GM19467 (cell line): ENCODE results near the gene RAD23B.
"Not testable (repeated sequence)": the region's sequence is repeated elsewhere in the genome, so short reads cannot be mapped to it uniquely, and the experiment has no call there.

ENCODE experiments used
- ATAC-seq: cut with Tn5 transposase; IDR thresholded peaks from one replicate; pipeline ENCODE4 v1.9.1; 2021; ENCODE audit warnings: mild to moderate bottlenecking, moderate library complexity; ENCODE audit not compliant: unreplicated experiment

RAD23B gene

DNA sequence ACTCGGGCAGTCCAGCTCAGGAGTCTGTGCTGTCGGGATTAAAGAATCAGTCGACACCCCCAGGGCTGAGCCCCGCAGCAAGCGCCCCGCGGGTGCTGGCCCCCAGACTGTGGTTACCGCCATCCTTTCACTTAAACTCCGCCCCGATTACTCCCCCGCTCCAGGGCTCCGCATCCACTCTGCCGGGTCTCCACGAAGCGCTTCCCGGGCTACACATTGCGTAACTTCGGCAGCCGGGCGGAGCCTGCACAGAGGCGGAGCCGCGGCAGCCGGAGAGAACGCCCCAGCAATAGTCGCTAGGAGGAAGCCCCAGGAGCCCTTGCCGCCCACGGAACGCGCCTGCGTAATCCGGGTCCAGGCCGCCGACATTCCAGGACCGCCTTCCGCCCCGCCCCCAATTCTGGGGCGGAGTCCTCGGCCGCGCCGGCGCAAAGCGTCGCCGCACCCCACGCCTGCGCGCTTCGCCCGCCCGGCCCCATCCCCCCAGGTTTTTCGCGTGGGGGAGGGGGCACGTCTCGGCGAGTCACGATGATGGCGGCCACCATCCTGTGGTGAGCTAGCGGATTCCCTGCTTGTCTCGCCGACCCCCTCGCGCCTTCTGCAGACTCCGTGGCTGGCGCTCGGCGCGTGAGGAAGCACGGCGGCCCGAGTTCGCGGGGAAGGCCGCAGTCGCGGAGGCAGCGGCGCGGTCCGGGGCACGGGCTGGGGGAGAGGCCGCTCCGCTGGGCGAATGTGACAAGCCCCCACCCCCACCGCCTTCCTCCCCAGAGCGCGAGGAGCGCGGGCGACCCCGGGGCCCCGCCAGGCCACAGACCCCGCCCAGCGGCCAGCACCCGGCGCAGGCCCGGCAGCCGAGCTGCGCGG, at the start of gene RAD23B:
RAD23B (plus strand) TSS at position 521 of the 864 bp plus-strand sequence. CDS start 351 bp downstream, outside the sequence.
- ATAC-seq = peak; percentile 91

DNA sequence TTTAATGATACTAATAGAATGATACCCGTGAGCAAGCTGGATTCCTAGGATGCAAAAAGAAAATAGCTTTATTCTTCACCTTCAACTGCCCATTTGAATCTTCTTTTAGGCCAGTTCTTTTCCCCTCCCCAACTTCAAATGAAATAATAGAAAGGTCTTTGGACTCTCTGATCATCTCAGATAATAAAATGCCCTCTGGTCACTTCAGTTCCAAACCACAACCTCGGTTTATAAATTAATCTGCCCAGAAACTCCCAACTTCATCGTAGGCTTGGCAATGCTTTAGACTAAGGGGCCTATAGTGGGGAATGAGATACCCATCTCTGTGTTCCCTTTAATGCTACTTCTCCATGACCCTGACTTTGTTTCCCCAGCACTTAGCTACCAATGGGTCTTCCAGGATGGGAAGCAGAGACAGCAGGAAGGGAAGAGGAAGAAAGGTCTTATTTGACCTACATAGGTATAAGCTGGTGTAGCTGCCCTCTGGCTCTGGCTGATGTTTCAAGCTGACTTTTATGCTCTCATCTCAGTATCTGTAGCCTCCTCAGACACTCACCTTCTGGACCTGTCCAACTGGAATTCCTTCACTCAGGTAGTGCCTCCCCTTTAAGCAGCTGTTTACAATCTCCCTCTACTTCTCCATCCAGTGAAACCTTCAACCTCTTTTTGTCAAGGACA, 47.2 kb upstream of the RAD23B start:
- ATAC-seq = no peak

DNA sequence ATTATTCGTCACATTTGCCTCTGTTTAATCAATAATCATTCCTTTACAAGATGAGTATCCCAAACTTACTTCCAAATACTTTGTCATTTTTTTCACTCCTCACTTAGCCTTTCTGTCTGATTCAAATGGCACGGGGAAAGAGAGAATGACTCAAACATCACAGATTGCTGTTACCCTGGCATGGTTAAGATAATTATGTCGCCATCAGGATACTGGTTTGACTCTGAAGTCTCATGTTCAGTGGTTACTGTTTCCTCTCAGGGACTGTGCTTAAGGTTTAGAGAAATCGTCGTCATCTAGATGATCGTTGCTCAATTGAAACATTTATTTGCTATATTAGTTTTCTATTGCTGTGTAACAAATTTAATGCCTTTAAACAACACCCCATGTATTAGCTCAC, 45.2 kb upstream of the RAD23B start:
- no peak for ATAC-seq

DNA sequence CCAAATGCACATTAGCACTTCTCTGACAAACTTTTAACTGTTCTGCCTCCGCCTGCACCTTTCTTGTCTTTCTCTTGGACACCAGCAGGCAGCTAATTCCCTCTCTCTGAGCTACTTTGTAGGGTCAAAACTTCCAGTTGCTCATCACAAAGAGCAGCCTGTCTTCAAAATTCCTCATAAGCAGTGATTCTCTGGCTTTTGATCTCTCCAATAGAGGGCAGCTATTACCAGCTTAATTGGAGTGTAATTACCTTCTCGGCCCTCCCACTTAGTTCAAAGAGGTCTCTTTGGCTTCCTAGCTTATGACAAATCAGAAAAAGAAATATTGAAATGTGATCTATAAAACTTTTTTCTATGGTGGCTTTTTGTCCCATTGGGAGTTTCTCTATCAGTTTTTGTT, 43.6 kb upstream of the RAD23B start:
- ATAC-seq = no peak

DNA sequence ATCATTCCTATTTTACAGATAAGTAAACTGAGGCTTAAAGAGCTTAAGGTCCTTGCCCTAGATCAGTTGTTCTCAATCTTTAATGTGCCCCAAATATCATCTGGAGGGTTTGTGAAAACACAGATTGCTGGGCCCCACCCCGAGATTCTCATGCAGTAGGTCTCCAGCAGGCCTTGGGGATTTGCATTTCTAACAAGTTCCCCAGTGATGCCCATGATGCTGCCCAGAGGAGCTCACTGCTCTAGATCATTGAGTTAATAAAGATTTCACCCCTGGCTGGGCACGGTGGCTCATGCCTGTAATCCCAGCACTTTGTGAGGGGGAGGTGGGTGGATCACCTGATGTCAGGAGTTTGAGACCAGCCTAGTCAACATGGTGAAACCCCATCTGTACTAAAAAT, 42.8 kb upstream of the RAD23B start:
- no peak for ATAC-seq

DNA sequence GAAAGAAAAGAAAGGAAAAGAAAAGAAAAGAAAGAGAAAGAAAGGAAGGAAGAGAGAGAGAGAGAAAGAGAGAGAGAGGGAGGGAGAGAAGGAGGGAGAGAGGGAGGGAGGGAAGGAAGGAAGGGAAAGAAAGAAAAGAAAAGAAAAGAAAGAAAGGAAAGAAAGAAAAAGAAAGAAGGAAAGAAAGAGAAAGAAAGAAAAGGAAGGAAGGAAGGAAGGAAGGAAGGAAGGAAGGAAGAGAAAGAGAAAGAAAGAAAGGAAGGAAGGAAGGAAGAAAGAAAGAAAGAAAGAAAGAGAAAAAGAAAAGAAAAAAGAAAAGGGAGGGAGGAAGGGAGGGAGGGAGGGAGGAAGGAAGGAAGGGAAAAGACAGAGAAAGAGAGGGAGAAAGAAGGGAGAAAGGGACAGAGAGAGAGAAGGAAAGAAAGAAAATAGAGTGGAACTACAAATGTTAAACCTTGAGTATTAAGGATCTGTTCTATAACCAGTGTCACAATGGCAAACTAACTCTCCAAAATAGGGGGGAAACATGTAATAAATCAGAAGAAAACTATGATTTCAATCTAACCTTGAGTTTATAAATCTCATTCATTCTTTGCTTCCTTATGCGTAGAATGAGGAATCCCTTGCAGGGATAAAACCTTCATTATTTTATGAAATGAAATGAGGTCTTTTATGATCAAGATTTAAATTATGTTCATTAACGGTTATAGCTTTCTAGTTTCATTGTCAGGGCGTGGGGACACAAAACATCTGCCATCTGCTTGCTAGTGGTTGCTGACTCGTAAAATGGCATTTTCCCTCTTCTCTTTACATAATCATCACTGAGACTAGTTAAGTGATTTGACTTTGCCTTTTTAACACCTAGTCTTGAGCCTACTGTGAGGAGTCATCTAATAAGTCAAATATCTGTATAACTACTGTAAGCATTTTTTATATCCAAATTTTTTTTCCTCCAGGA, 40.7 kb upstream of the RAD23B start:
- ATAC-seq = no peak

DNA sequence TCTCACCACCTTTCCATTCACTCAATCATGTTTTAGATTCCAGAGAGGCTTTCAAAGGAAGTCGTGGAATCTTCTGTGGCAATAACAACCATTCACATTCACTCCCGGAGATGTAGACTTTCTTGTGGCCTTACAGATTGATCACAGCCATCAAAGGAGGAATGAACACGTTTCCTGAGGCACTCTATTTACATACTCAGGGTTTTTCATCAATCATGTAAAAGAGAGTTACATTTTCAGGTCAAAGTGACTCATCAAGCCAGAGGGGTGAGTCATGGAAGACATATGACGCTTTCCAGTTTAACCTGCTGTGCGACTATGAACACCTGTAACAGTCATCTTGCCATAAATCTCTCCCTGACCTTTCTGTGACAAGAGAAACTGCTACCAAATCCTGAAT, 39.3 kb upstream of the RAD23B start:
- ATAC-seq = no peak

DNA sequence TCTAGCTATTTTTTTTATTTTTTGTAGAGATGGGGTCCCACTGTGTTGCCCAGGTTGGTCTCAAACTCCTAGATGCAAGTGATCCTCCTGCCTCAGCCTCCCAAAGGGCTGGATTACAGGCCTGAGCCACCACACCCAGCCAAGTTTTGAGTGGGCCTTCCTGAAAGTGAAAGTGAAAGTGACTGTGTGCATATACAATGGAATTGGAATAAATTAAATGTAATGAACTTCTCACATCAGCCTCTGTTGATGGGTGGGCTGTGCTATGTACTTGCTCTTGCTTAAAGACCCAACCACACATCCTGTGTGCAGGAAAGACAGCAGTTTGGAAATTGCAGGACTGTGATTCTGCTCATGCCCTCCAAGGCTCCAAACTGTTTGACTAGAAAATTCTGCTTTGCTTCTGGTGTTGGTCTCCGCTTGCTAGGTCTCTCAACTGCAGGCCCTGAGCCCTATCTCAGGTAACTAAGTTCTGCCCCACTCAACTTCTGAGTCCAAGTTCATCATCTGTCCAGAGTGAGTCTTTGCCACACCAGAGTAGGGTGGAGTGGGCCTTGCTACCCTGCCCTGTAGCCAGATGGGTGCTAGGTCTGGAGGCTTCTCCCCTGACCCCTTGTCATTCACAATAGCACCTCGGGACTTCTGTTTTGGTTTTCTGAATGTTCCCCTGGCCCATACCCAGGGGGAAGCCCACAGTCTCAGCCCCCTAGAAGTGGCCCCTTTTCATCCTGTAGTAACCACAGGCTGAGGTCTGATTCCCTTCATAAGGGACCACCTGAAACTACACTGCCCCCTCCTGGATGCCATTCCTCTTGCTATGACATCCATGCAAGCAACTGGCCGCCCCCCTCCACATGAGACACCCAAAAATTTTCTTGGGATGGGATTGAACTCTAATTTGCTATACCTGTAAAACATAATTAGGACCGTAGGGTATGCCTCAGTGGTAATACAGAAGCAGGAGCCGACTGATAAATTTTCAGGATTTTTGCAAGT, 36.5 kb upstream of the RAD23B start:
- ATAC-seq = no peak

DNA sequence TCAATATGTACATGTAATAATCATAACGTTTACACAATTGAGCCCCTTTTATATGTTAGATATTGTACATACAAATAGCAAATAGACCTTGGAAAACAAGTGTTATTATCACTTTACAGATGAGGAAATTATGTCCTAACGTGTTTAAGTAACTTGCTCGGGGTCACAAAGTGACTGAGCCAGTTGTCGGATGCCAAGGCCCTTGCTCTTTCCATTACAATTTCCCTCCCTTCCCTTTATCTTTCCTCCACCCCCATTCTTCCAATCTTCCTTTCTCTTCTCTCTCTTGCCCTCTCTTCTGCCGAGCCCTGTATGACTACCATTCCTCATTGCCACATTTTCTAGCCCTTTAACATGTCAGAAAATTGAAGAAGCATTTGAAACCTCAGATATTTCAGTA, 34.4 kb upstream of the RAD23B start:
- no peak for ATAC-seq

DNA sequence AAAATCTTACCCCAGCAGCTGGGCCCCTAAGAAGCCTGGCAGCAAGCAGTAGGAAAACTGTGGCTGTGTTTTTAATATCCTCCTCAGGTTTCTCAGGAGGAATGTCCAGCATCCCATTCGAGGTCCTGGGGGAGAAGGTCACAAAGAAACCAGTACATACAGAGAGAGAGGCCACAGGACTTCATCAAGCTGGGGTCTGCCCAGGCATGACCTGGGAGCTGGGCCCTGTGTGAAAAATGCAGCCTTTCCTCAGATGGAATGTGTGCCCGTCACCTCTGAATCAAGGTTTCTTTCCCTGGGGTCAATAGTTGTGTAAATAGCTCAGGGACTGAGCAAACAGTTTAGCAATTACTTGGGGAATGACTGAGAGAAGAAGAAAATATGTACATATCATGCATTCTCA, 33.9 kb upstream of the RAD23B start:
- ATAC-seq = no peak

DNA sequence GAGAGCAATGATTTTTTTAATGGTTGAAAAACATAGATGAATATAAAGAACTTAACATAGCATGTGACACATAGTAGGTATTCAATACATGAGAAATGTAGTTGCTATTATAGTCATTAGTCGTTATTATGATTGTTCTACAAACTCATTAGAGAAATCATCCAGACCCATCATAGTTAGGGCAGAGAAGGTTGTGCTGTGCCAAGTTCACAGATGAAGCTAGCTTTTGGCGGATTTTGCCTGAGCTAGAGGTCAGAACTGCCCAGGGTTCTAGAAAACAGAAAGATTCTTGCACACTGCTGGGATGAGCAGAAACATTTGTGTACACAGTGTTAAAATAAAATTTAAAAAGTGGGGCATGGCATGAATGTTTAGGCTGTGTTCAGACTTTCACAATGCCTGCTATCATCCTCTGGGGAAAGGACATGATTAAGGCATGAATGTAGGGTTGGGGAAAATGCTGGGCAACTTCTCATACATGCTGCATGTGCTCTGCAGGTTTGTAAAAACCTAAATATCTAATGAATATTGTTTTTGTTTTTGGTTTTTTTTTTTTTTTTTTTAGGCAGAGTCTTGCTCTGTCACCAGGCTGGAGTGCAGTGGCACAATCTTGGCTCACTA, 33.3 kb upstream of the RAD23B start:
- no peak for ATAC-seq

DNA sequence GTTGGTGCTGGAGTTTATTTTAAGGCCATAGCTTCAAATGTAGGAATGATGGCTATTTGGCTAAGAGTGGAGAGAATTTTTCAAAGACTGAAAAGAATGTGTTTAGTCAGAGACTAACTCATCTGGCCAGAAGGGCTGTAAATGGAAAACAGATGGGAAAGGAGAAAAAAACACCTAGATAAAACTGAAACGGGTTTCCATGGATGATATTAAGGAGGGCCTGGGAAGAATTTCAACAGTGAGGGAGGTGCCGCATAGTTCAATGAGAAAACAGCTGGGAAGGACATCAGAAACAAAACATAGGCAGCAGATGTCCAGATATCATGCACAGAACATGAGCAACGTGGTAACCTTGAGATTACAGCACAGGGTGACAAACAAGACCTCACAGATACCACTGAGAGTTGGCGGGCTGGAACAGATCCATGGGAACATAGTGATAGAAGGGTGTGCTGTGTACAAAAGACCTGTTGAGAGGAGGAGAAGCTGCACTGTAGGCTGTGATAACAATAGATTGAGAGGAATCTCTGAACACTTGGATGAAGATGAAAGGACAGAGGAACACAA, 31.2 kb upstream of the RAD23B start:
- no peak for ATAC-seq

DNA sequence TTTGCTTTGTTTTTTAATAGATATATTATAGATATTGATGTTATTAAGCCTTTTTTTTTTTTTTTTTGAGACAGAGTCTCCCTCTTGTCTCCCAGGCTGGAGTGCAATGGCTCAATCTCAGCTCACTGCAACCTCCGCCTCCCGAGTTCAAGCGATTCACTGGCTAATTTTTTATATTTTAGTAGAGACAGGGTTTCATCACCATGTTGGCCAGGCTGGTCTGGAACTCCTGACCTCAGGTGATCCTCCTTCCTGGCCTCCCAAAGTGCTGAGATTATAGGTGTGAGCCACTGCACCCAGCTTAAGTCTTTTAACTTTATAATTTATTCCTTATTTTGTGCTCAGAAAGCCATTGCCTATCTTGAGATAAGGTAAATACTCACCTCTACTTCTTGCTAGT, 24.2 kb upstream of the RAD23B start:
- no peak for ATAC-seq

DNA sequence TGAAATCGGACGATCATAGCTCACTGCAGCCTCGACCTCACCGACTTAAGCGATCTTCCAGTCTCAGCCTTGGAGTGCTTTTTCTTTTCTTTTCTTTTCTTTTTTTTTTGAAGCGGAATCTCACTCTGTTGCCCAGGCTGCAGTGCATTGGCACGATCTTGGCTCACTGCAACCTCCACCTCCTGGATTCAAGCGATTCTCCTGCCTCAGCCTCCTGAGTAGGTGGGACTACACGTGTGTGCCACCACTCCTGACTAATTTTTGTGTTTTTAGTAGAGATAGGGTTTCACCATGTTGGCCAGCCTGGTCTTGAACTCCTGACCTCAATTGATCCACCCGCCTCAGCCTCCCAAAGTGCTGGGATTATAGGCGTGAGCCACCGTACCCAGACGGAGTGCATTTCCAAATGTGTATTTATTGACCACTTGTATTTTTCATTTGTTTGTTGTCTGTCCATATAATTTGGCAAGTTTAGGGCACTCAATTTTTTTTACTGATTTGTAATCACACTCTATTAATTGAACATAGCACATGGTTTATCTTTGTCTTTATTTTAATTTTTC, 23.2 kb upstream of the RAD23B start:
- not testable (repeated sequence) for ATAC-seq

DNA sequence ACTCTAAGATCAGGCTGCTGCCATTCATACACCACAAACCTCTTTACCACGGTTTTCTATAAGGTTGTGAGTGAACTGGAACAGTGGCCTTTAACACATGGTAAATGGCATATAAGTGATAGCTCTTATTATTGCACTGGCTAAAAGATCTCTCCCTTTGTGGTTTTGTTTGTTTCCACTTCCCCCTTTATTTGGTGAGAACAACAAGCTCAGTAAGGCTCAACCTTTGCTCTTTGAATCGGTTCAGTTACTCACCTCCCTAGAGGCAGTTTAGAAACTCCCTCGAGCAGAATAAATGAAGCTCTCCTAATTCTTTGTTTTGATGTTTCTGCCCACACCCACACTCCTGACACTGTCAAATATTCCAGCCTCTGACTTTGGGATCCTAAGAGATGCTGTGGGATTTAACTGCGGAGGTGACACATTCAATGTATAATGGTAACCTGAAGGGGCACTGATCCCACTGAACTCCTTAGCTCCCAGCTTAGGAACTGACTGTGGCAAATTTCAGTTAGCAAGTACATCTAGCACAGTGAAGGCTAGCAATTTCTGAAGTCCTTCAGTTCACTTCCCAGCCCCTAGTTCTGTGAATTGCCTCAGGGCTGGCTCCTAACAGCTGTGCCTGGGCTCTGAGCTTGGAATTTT, 22.5 kb upstream of the RAD23B start:
- ATAC-seq = peak; percentile 99

DNA sequence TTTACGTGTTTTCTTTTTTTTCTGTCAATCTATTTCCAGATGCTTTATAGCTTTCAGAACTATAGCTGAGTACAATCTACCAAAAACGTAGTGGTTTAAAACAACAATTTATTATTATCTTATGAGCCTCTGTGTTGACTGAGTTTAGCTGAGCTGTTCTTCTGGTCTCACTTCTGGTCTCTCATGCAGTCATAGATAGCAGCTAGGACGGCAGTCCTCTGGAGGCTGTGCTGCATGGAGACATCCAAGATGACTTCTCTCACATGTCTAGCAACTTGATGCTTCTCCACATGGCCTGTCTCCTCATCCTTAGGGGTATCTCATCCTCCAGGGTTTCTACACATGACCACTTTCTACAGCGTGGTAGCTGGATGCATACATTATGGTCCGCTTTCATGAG, 22.0 kb upstream of the RAD23B start:
- no peak for ATAC-seq

DNA sequence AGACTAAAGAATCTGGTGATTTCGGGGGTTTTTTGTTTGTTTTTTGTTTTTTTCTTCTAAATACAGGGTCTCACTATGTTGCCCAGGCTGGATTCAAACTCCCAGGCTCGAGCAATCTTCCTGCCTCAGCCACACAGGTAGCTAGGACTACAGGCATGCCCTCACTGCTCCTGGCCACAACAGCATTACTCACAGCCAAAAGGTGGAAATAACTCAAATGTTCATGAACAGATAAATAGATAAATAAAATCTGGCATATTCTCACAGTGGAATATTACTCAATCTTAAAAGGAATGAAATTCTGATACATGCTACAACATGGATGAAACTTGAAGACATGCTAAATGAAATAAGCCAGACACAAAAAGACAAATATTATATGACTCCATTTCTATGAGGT, 19.8 kb upstream of the RAD23B start:
- ATAC-seq = no peak

DNA sequence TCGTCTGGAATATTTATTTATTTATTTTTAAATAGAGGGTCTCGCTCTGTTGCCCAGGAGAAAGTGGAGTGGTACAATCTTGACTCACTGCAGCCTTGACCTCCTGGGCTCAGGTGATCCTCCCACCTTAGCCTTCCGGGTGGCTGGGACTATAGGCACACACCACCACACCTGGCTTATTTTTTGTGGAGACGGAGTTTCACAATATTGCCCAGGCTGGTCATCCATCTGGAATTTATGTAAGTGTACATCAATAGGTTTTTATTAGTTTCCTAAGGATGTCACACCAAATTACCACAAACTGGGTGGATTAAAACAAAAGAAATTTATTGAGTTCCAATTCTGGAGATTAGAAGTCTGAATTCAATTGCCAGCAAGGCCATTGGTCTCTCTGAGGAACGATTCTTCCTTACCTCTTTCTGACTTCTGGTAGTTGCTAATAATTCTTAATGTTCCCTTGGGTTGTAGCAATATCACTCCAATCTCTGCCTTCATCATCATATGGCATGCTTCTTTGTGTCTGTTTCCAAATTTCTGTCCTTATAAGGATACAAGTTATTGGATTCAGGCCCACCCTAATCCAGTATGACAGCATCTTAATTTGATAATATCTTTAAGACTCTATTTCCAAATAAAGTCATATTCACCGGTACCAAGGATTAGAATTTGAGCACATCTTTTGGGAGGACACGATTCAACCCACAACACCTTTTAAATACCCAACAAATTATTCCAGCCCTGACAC, 16.3 kb upstream of the RAD23B start:
- no peak for ATAC-seq
